Mesothelial cell of epicardium (in vitro differentiated cells): ENCODE results near the gene NGEF. TPM values are rescaled to one million over a fixed set of nuclear protein-coding genes. Genes with fewer than 3 reads are reported as not detected.
"Not testable (repeated sequence)": the region's sequence is repeated elsewhere in the genome, so short reads cannot be mapped to it uniquely, and the experiment has no call there.

Experiments
- DNase-seq, 2 experiments: peaks; one replicate each; pipeline ENCODE4 v3.0.0; 2021; ENCODE audit warnings: low spot score in 2 of 2; ENCODE audit not compliant: unreplicated experiment in 2 of 2
- H3K27ac Mint-ChIP-seq: 2 replicates; pipeline ENCODE4 v1.8.0; 2021; ENCODE audit warnings: mixed read lengths
- H3K27me3 Mint-ChIP-seq: 2 replicates; pipeline ENCODE4 v1.8.0; 2021; ENCODE audit warnings: low read depth, mixed read lengths
- H3K36me3 Mint-ChIP-seq: 2 replicates; pipeline ENCODE4 v1.8.0; 2021; ENCODE audit warnings: mixed read lengths
- H3K4me1 Mint-ChIP-seq: 2 replicates; pipeline ENCODE4 v1.8.0; 2021; ENCODE audit warnings: mixed read lengths
- H3K4me3 Mint-ChIP-seq: 2 replicates; pipeline ENCODE4 v1.8.0; 2021; ENCODE audit warnings: mild to moderate bottlenecking, moderate library complexity, mixed read lengths
- H3K9me3 Mint-ChIP-seq: 2 replicates; pipeline ENCODE4 v1.8.0; 2021; ENCODE audit warnings: mixed read lengths
- CTCF ChIP-seq: fragments of 200-600 bp; sonication (generic); IDR thresholded peaks from one replicate; pipeline ENCODE4 v1.5.0; 2021; ENCODE audit warnings: antibody characterized with exemption; ENCODE audit not compliant: unreplicated experiment
- total RNA-seq: library from RNA; stranded (reverse); gene quantifications from 3 replicates; pipeline ENCODE4 v1.2.1, GENCODE V29; 2021

The NGEF gene
- total RNA-seq, 1 donor from 2014 or later = 0.51 TPM

- Mint-ChIP-seq H3K27me3 (peaks cover 68% of the 10 kb centered on the region), H3K4me1 (no peaks in the 10 kb centered on the region), H3K36me3 (no peaks in the 10 kb centered on the region), H3K4me3 (no peak overlapping the region), H3K27ac (no peak overlapping the region), H3K9me3 (no peaks in the 10 kb centered on the region)
- no peak for DNase-seq
- TF ChIP-seq CTCF = no peak
Observed at GRCh38 chr2:232919141-232919540, 93.9 kb downstream of the NGEF start.

GRCh38 chr2:232913903-232914302 is 99.2 kb downstream of the NGEF start:
- no peak for DNase-seq
- no peak overlapping the region for H3K27ac Mint-ChIP-seq
- peaks cover 28% of the 10 kb centered on the region for H3K27me3 Mint-ChIP-seq
- H3K9me3 Mint-ChIP-seq = peaks cover 37% of the 10 kb centered on the region
- H3K4me3 Mint-ChIP-seq = no peak overlapping the region
- no peaks in the 10 kb centered on the region for H3K36me3 Mint-ChIP-seq
- no peak for TF ChIP-seq CTCF
- no peaks in the 10 kb centered on the region for H3K4me1 Mint-ChIP-seq

GRCh38 chr2:232911712-232912277 is 101.3 kb downstream of the NGEF start:
- Mint-ChIP-seq H3K4me3 (no peak overlapping the region), H3K36me3 (no peaks in the 10 kb centered on the region), H3K27ac (no peak overlapping the region), H3K27me3 (peaks cover 20% of the 10 kb centered on the region), H3K9me3 (peaks cover 37% of the 10 kb centered on the region), H3K4me1 (no peaks in the 10 kb centered on the region)
- no peak for DNase-seq
- TF ChIP-seq CTCF = no peak

GRCh38 chr2:232910376-232910775 is 102.7 kb downstream of the NGEF start:
- no peak overlapping the region for H3K27ac Mint-ChIP-seq
- no peaks in the 10 kb centered on the region for H3K4me1 Mint-ChIP-seq

GRCh38 chr2:232908695-232909094 is 104.4 kb downstream of the NGEF start:
- TF ChIP-seq CTCF = no peak
- H3K27me3 Mint-ChIP-seq = peaks cover 1% of the 10 kb centered on the region
- H3K4me1 Mint-ChIP-seq = no peaks in the 10 kb centered on the region
- no peak overlapping the region for H3K27ac Mint-ChIP-seq
- H3K9me3 Mint-ChIP-seq = peaks cover 37% of the 10 kb centered on the region
- H3K36me3 Mint-ChIP-seq = no peaks in the 10 kb centered on the region
- H3K4me3 Mint-ChIP-seq = no peak overlapping the region
- no peak for DNase-seq

More at GRCh38 chr2:232910376-232910775, 102.7 kb downstream of the NGEF start:
- Mint-ChIP-seq H3K4me3 (no peak overlapping the region), H3K9me3 (peaks cover 37% of the 10 kb centered on the region), H3K36me3 (no peaks in the 10 kb centered on the region), H3K27me3 (peaks cover 8% of the 10 kb centered on the region)
- DNase-seq = no peak
- no peak for TF ChIP-seq CTCF

- not testable (repeated sequence) for H3K4me1 Mint-ChIP-seq, H3K36me3 Mint-ChIP-seq, DNase-seq
Observed at GRCh38 chr2:232907718-232908085, 105.4 kb downstream of the NGEF start.

GRCh38 chr2:232906867-232907717 is 106.0 kb downstream of the NGEF start:
- not testable (repeated sequence) for H3K4me3 Mint-ChIP-seq, H3K36me3 Mint-ChIP-seq, H3K27ac Mint-ChIP-seq

More at GRCh38 chr2:232907718-232908085, 105.4 kb downstream of the NGEF start:
- H3K27me3 Mint-ChIP-seq, H3K4me3 Mint-ChIP-seq, H3K27ac Mint-ChIP-seq: not testable (repeated sequence)
- peaks cover 31% of the 10 kb centered on the region for H3K9me3 Mint-ChIP-seq

More at GRCh38 chr2:232906867-232907717, 106.0 kb downstream of the NGEF start:
- H3K4me1 Mint-ChIP-seq, H3K27me3 Mint-ChIP-seq, DNase-seq: not testable (repeated sequence)
- H3K9me3 Mint-ChIP-seq = peaks cover 26% of the 10 kb centered on the region
